Gastrocnemius medialis (tissue), 4 donors: ENCODE measurements around the gene ABLIM3.

Experiments
- POLR2A ChIP-seq, 2 donors: fragments of 450-650 bp; IDR thresholded peaks; one replicate each; pipeline ENCODE4 v1.6.1; 2017; ENCODE audit warnings: antibody characterized with exemption in 2 of 2, mild to moderate bottlenecking in 2 of 2, moderate library complexity in 2 of 2
- TF ChIP-seq, protein P1 (sequence below), 5 experiments: fragments of 450-650 bp in 3 of 5; fragments of 200-600 bp in 2 of 5; sonication (generic) in 2 of 5; IDR thresholded peaks in 4 of 5; conservative IDR thresholded peaks in 1 of 5; 1 replicate in 4 of 5; 2 replicates in 1 of 5; pipeline ENCODE4 v1.5.1; 2016 to 2019; ENCODE audit warnings: antibody characterized with exemption in 5 of 5, mild to moderate bottlenecking in 3 of 5, moderate library complexity in 3 of 5

DNA sequence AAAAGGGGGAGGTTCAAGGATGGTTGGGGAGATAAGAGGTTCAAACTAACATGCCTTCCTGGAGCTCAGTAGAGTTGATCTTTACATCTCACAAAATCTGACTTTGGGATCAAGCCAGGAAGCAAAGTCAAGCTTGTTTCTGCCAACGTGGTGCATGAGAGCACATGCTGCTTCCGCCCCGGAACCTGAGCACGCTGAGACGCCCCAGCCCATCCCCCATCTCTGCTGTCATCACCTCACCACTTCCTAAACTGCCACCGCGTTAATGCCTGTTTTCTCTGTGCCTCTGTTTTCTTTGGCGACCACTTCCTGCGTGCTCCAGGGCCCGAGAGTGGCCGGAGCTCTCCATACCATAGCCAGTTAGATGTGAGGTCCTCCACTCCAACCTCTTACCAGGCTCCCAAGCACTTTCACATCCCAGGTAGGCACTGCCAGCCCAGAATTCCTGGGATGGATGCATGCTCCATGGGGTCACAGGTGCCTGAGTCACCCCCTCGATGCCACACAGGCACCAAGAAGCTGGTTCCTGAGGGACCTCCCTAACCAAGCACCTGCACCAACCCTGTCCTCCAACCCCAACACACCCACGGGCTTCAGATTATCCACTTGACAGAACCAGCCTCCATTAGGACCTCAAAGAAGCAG is 99.2 kb downstream of the ABLIM3 start:
- TF ChIP-seq, protein P1, sequence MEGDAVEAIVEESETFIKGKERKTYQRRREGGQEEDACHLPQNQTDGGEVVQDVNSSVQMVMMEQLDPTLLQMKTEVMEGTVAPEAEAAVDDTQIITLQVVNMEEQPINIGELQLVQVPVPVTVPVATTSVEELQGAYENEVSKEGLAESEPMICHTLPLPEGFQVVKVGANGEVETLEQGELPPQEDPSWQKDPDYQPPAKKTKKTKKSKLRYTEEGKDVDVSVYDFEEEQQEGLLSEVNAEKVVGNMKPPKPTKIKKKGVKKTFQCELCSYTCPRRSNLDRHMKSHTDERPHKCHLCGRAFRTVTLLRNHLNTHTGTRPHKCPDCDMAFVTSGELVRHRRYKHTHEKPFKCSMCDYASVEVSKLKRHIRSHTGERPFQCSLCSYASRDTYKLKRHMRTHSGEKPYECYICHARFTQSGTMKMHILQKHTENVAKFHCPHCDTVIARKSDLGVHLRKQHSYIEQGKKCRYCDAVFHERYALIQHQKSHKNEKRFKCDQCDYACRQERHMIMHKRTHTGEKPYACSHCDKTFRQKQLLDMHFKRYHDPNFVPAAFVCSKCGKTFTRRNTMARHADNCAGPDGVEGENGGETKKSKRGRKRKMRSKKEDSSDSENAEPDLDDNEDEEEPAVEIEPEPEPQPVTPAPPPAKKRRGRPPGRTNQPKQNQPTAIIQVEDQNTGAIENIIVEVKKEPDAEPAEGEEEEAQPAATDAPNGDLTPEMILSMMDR (IDR thresholded peaks at IDR 0.05 in 4 of 5, conservative IDR thresholded peaks at IDR 0.05 in 1 of 5) = no peak
- no peak for TF ChIP-seq POLR2A (IDR thresholded peaks at IDR 0.05)
